ENCODE results near the gene CTIF.

- TF ChIP-seq, protein P1, sequence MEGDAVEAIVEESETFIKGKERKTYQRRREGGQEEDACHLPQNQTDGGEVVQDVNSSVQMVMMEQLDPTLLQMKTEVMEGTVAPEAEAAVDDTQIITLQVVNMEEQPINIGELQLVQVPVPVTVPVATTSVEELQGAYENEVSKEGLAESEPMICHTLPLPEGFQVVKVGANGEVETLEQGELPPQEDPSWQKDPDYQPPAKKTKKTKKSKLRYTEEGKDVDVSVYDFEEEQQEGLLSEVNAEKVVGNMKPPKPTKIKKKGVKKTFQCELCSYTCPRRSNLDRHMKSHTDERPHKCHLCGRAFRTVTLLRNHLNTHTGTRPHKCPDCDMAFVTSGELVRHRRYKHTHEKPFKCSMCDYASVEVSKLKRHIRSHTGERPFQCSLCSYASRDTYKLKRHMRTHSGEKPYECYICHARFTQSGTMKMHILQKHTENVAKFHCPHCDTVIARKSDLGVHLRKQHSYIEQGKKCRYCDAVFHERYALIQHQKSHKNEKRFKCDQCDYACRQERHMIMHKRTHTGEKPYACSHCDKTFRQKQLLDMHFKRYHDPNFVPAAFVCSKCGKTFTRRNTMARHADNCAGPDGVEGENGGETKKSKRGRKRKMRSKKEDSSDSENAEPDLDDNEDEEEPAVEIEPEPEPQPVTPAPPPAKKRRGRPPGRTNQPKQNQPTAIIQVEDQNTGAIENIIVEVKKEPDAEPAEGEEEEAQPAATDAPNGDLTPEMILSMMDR (IDR thresholded peaks at IDR 0.05) = no peak
- TF ChIP-seq REST (IDR thresholded peaks at IDR 0.05; ENCODE audit: insufficient read depth in 1 of 2, low read depth in 2 of 2, low read length in 1 of 2) (no peak), POLR2AphosphoS5 (IDR thresholded peaks at IDR 0.05; ENCODE audit: low read depth, low read length) (no peak), SIN3A (IDR thresholded peaks at IDR 0.05; ENCODE audit: borderline replicate concordance, insufficient read depth, low read depth, low read length) (no peak)
Observed at GRCh38 chr18:48876590-48876989, 337.8 kb downstream of the CTIF start.
